Choroid plexus epithelial cell (primary cell): Measurements from ENCODE around the gene DDX47.
A peak's percentile ranks its signal among the peaks of the same experiment; 100 is the strongest.
"Not testable (repeated sequence)": the region's sequence is repeated elsewhere in the genome, so short reads cannot be mapped to it uniquely, and the experiment has no call there.

ENCODE experiments used
- DNase-seq: peaks from one replicate; pipeline ENCODE4 v3.0.0-alpha.2; 2010; ENCODE audit warnings: low read depth
- H3K4me3 ChIP-seq: 2 replicates; pipeline ENCODE4 v1.5.1; 2011; ENCODE audit warnings: low read depth, mild to moderate bottlenecking, control low read depth, low read length, moderate library complexity
- TF ChIP-seq, protein P1 (sequence below): conservative IDR thresholded peaks from 2 replicates; pipeline ENCODE4 v1.5.1; 2011; ENCODE audit warnings: low read depth, mild to moderate bottlenecking, control low read depth, inconsistent platforms, low read length, moderate library complexity

Gene DDX47

DNA sequence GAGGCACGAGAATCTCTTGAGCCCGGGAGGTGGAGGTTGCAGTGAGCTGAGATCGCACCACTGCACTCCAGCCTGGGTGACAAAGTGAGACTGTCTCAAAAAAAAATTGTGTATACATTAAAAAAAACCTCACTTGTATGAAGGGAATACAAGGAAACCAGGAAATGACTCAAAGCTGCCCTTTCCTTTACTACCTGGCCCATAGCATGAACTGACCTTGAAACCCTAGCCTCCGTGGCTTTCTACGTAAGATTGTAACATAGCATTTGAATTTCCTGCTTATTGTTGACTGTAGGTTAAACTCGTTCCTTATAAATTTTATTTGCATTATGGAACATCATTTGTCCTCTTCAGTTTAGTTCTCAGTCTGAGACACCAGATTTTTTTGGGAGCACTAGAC is 9.1 kb upstream of the DDX47 start:
- H3K4me3 ChIP-seq, result no peak overlapping the region
- peak; percentile 51 for DNase-seq
- TF ChIP-seq, protein P1, sequence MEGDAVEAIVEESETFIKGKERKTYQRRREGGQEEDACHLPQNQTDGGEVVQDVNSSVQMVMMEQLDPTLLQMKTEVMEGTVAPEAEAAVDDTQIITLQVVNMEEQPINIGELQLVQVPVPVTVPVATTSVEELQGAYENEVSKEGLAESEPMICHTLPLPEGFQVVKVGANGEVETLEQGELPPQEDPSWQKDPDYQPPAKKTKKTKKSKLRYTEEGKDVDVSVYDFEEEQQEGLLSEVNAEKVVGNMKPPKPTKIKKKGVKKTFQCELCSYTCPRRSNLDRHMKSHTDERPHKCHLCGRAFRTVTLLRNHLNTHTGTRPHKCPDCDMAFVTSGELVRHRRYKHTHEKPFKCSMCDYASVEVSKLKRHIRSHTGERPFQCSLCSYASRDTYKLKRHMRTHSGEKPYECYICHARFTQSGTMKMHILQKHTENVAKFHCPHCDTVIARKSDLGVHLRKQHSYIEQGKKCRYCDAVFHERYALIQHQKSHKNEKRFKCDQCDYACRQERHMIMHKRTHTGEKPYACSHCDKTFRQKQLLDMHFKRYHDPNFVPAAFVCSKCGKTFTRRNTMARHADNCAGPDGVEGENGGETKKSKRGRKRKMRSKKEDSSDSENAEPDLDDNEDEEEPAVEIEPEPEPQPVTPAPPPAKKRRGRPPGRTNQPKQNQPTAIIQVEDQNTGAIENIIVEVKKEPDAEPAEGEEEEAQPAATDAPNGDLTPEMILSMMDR, result no peak

DNA sequence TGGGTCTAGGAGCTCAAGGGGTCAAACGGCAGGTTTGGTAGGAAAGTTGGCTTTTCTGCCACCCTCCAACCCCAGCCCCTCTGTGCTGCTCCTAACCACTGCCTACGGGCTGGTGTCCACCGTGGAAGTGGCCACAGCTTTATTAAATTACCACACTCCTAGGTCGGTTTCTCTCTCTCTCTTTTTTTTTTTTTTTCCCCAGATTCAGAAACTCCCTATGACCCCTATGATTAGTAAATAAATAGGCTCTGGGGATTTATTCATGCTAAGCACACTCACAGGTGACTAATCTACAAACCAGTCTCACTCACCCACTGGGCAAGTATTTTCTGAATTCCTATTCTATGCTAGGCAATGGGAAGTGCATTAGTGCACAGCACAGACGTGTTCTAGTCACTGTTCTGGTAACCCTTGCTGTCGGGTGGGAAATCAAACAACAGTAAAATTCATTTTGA is 8.7 kb upstream of the DDX47 start:
- H3K4me3 ChIP-seq, result no peak overlapping the region
- TF ChIP-seq, protein P1, result no peak
- peak; percentile 81 for DNase-seq

DNA sequence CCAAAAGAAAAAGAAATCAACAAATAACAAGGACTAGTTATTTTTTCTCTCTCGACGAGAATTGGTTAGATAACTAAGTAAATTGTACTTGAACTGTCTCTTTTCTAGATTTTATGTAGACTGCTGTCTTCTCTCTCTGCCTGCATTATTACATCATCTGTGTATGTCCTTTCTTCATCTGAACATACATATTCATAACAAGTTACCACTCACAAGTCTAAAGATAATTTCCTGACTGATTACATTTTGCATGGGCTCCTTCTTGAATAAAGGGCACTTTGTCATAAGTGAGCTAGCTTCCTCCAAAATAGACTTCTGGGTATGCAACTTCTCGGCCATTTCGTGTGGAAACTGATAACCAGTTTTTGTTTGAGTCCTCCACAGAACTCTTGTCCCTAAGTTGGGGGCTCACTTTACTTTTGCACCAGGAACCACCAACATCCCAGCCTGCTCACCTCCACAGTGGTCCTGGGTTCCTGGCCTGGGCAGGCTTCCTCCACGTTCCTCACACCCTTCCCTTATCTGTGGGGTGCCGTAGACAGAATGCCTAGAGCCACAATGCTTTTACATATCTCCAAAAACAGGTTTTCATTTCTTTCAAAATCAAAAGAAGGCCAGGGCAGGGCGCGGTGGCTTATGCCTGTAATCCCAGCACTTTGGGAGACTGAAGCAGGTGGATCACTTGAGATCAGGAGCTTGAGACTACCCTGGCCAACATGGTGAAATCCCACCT is 6.2 kb upstream of the DDX47 start:
- TF ChIP-seq, protein P1, result no peak
- DNase-seq, result no peak
- H3K4me3 ChIP-seq, result no peak overlapping the region

DNA sequence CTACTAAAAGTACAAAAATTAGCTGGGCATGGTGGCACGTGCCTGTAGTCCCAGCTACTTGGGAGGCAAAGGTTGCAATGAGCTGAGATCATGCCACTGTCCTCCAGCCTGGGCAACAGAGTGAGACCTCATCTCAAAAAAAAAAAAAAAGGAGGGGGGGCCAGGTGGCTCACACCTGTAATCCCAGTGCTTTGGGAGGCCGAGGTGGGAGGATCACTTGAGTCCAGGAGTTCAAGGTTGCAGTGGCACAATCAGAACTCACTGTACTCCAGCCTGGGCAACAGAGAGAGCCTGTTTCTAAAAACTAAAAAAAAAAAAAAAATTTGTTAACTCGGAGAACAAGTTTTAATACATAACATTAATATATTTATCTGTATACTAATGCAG is 5.6 kb upstream of the DDX47 start:
- not testable (repeated sequence) for DNase-seq, H3K4me3 ChIP-seq

DNA sequence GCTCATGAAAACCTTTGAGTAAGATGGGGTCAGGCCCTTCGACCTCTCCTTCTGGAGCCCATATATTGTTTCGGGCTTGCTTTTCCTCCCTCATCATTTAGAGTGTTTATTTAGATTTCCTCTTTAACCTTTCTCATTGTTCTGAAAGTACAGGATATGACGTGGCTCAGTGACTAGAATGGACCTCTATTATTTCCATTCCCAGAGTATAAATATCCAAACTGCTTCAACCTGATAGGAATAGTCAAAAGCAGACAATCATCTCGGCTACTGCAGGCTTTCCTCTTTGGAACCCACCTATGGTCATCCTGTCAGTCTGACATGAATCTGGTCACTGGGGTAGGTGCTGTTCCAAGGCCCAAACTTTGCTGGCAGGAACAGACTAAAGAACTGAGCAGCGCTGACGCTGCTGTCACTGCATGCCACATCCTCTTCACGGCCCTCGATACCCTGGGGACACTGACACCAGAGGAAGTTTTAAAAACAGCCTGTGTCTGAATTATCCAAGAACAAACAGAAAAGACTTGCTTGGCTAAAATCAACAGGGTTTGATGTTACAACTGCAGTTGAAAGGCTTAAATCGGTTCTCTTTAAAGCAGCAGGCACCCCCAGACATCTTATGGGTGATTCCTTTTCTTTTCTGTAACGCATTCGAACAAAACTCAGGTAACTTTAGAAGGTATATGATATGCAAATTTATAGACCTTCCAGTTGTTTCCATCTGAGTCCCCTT is 5.0 kb upstream of the DDX47 start:
- no peak overlapping the region for H3K4me3 ChIP-seq
- TF ChIP-seq, protein P1, result no peak
- no peak for DNase-seq

DNA sequence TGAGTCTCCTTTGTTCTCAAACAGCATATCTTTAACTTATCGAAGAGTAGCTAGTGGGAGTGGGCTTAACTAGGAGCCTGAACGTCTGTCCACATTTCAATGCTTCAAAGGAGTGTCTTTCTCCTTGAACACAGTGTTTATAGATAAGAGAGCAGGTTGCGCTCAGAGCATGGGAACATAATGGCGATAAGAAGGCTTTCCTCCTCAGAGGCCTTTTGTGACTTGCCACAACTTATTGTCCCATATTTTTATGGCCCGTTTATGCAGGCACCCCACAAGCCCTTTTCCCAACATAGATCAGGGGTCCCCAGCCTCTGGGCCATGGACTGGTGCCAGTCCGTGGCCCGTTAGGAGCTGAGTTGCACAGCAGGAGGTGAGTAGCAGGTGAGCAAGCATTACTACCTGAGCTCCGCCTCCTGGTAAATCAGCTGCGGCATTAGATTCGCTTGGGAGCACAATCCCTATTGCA is 2.6 kb upstream of the DDX47 start:
- TF ChIP-seq, protein P1, result no peak
- DNase-seq, result no peak

DNA sequence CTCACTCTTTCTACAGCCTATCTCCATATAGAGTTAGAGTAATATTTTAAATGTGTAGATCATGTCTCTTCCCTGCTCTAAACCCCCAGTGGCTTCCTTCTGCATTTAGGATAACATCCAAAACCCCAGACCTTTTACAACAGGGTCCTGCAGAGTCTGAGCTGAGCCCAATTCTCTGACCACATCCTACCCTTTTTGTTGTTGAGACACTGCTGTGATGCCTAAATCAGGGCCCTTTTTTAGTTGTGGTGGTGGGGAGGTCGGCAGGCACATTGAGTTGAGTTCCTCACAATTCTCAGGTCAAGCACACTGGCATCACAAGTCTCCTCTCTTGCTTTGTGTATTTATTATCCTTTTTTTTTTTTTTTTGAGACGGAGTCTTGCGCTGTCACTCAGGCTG is 1.8 kb upstream of the DDX47 start:
- no peak for DNase-seq
- TF ChIP-seq, protein P1, result no peak
- H3K4me3 ChIP-seq, result no peak overlapping the region

More for the DNA sequence above, 2.6 kb upstream of the DDX47 start:
- no peak overlapping the region for H3K4me3 ChIP-seq
